Endothelial cell of umbilical vein (primary cell): ENCODE measurements around the gene FOSL2. TPM values are rescaled to one million over a fixed set of nuclear protein-coding genes. Genes with fewer than 3 reads are reported as not detected.

Experiments
- BruUV-seq: library from RNA; stranded (reverse); fragments of 400-500 nt; replicated peaks from 2 replicates; lab custom pipeline; 2021; lab: Mats Ljungman, UMichigan
- CTCF ChIA-PET: fragments of 300-600, 350-600 bp; sonication (Branson Sonifier 250); formaldehyde crosslinking; loops from one replicate; lab custom pipeline; 2021; ENCODE audit warnings: antibody characterized with exemption, inconsistent platforms; lab: Charles Lee
- POLR2A ChIA-PET: fragments of 300-600, 350-600 bp; sonication (Branson Sonifier 250); formaldehyde crosslinking; loops from one replicate; lab custom pipeline; 2021; ENCODE audit warnings: antibody characterized with exemption, inconsistent platforms; lab: Charles Lee
- DNase-seq: peaks from one replicate; pipeline ENCODE4 v3.0.0-alpha.2; 2011; ENCODE audit warnings: low read depth, low spot score
- FAIRE-seq: peaks from 2 replicates; lab custom pipeline; 2011; peaks lifted over from hg19 to GRCh38; lab: Jason Lieb, UNC
- H2AFZ ChIP-seq: 2 replicates; pipeline ENCODE4 v1.6.0; 2012; ENCODE audit warnings: low read depth, low read length, control low read depth, inconsistent platforms
- H3K27ac ChIP-seq: 2 replicates; pipeline ENCODE4 v1.5.1; 2011; ENCODE audit warnings: low read depth, mild to moderate bottlenecking, control low read depth, low read length, moderate library complexity; ENCODE audit not compliant: insufficient read depth
- H3K27me3 ChIP-seq, 2 experiments: 2 replicates each; pipeline versions ENCODE4 v1.6.0 to v1.6.1; 2011; ENCODE audit warnings: low read length in 2 of 2, mixed read lengths in 1 of 2; ENCODE audit not compliant: control insufficient read depth in 2 of 2, insufficient read depth in 2 of 2
- H3K36me3 ChIP-seq, 2 experiments: 2 replicates in 1 of 2; 3 replicates in 1 of 2; pipeline ENCODE4 v1.5.1; 2011; ENCODE audit warnings: low read length in 2 of 2, mild to moderate bottlenecking in 1 of 2, moderate library complexity in 1 of 2; ENCODE audit not compliant: control insufficient read depth in 2 of 2, insufficient read depth in 2 of 2; ENCODE audit errors: extremely low read depth in 1 of 2
- H3K4me1 ChIP-seq: 3 replicates; pipeline ENCODE4 v1.5.1; 2011; ENCODE audit warnings: mild to moderate bottlenecking, low read length; ENCODE audit not compliant: control insufficient read depth, insufficient read depth; ENCODE audit errors: extremely low read depth
- H3K4me2 ChIP-seq: 2 replicates; pipeline ENCODE4 v1.6.1; 2011; ENCODE audit warnings: low read length, control low read depth, mixed read lengths; ENCODE audit not compliant: insufficient read depth
- H3K4me3 ChIP-seq, 3 experiments: fragments of 200-600 bp in 1 of 3; sonication (generic), shearing (Covaris generic) in 1 of 3; replicated peaks in 1 of 3; 2 replicates each; pipeline ENCODE4 v1.5.1; 2011 to 2016; ENCODE audit warnings: control low read depth in 3 of 3, low read length in 3 of 3, mild to moderate bottlenecking in 2 of 3, inconsistent platforms in 1 of 3, low read depth in 1 of 3, moderate library complexity in 1 of 3; ENCODE audit not compliant: insufficient read depth in 1 of 3
- H3K79me2 ChIP-seq: 2 replicates; pipeline ENCODE4 v1.6.0; 2012; ENCODE audit warnings: low read length, inconsistent platforms; ENCODE audit not compliant: control insufficient read depth, insufficient read depth
- H3K9ac ChIP-seq: replicated peaks from 2 replicates; pipeline ENCODE3; 2011; ENCODE audit warnings: low read length, control low read depth; ENCODE audit not compliant: insufficient read depth; ENCODE audit errors: extremely low read depth
- H3K9me1 ChIP-seq: replicated peaks from 3 replicates; pipeline ENCODE4 v1.6.0; 2011; ENCODE audit warnings: mild to moderate bottlenecking, low read length; ENCODE audit not compliant: control insufficient read depth, insufficient read depth; ENCODE audit errors: extremely low read depth
- H3K9me3 ChIP-seq: replicated peaks from 2 replicates; pipeline ENCODE4 v1.5.1; 2012; ENCODE audit warnings: low read length, inconsistent platforms; ENCODE audit not compliant: control insufficient read depth, insufficient read depth
- H4K20me1 ChIP-seq: replicated peaks from 2 replicates; pipeline ENCODE3; 2011; ENCODE audit warnings: mild to moderate bottlenecking, low read length; ENCODE audit not compliant: control insufficient read depth, insufficient read depth; ENCODE audit errors: extremely low read depth
- EZH2 ChIP-seq: IDR thresholded peaks from 2 replicates; pipeline ENCODE4 v1.6.1; 2012; ENCODE audit warnings: borderline replicate concordance, low read depth, mild to moderate bottlenecking, moderate library complexity, low read length, inconsistent platforms; ENCODE audit not compliant: severe bottlenecking
- FOS ChIP-seq: IDR thresholded peaks from 2 replicates; pipeline ENCODE4 v1.6.1; 2011; ENCODE audit warnings: mild to moderate bottlenecking, low read length, moderate library complexity, borderline replicate concordance; ENCODE audit not compliant: insufficient read depth
- GATA2 ChIP-seq: IDR thresholded peaks from 2 replicates; pipeline ENCODE4 v1.7.0; 2011; ENCODE audit warnings: low read depth, mild to moderate bottlenecking, moderate library complexity, mixed read lengths, low read length; ENCODE audit not compliant: insufficient read length, insufficient read depth
- JUN ChIP-seq: IDR thresholded peaks from 2 replicates; pipeline ENCODE4 v1.6.1; 2011; ENCODE audit warnings: borderline replicate concordance, low read depth; ENCODE audit not compliant: insufficient read length, insufficient read depth
- MAX ChIP-seq: IDR thresholded peaks from 2 replicates; pipeline ENCODE4 v1.6.1; 2011; ENCODE audit not compliant: insufficient read depth, insufficient read length
- MYC ChIP-seq: IDR thresholded peaks from one replicate; pipeline ENCODE4 v1.6.1; 2011; ENCODE audit warnings: mild to moderate bottlenecking, low read depth, low read length
- POLR2A ChIP-seq: IDR thresholded peaks from 2 replicates; pipeline ENCODE4 v1.6.1; 2012; ENCODE audit warnings: low read depth, mild to moderate bottlenecking, control low read depth, low read length
- POLR2AphosphoS5 ChIP-seq: IDR thresholded peaks from 2 replicates; pipeline ENCODE4 v1.6.1; 2012; ENCODE audit warnings: low read depth, mild to moderate bottlenecking, control low read depth, low read length, moderate library complexity; ENCODE audit not compliant: insufficient read depth
- dilution Hi-C: fragments of 300-500 bp; cut with MboI; formaldehyde crosslinking; loops from one replicate; pipeline ENCODE4 v1.15.0; 2019; ENCODE audit warnings: low sequenced_read_pairs; ENCODE audit not compliant: extremely low pct_ligation_motif_present
- intact Hi-C: fragments of 100-400 bp; cut with micrococcal nuclease; formaldehyde crosslinking; loops from one replicate; pipeline ENCODE4 v1.10.0; 2022
- polyA plus RNA-seq, 4 experiments: library from polyadenylated mRNA; depleted of rRNA in 3 of 4; stranded (reverse) in 3 of 4; unstranded in 1 of 4; fragments of >200 nt; gene quantifications; 2 replicates each; pipeline versions ENCODE4 v1.2.1 to v1.2.3, GENCODE V29; 2011 to 2012; ENCODE audit warnings: missing spikeins in 1 of 4
- total RNA-seq: library from RNA; stranded (reverse); gene quantifications from 2 replicates; pipeline ENCODE4 v1.2.3, GENCODE V29; 2021
- TF ChIP-seq, protein P1 (sequence below), 2 donors: IDR thresholded peaks; 1 replicate in 1 of 2; 2 replicates in 1 of 2; pipeline ENCODE4 v1.5.1; 2011; ENCODE audit warnings: low read length in 2 of 2, mild to moderate bottlenecking in 2 of 2, moderate library complexity in 2 of 2, control low read depth in 1 of 2, inconsistent platforms in 1 of 2, low read depth in 1 of 2; ENCODE audit not compliant: insufficient read depth in 1 of 2; ENCODE audit errors: extremely low read depth in 1 of 2

Gene FOSL2
- total and polyA plus RNA-seq, 2 donors (not counting 3 experiments of a cell fraction or from before 2014, with no cell fraction given) = 43.9 to 85.3 TPM

GRCh38 chr2:28463211-28463816 is 70.7 kb downstream of the FOSL2 start:
- BruUV-seq = no TSS peak
- no peaks in the 10 kb centered on the region for H3K9me3 ChIP-seq
- no peak overlapping the region for H3K27ac ChIP-seq
- no peaks in the 10 kb centered on the region for H3K4me1 ChIP-seq
- ChIA-PET POLR2A (no interaction called here), CTCF (interaction anchor here (1.5 to 1.8 kb wide), 2 partner anchors 9 to 11 kb away, joined by 4 to 5 read pairs; no protein-coding TSS in a partner anchor)
- no peak for FAIRE-seq
- no peak overlapping the region for H3K9ac ChIP-seq
- H3K4me3 ChIP-seq = no peak overlapping the region
- H4K20me1 ChIP-seq = no peaks in the 10 kb centered on the region
- H3K27me3 ChIP-seq = peaks cover 7 to 11% of the 10 kb centered on the region in 2 experiments
- no peaks in the 10 kb centered on the region for H3K79me2 ChIP-seq
- dilution Hi-C loops = no loop called here
- no peak for DNase-seq
- TF ChIP-seq, protein P1, sequence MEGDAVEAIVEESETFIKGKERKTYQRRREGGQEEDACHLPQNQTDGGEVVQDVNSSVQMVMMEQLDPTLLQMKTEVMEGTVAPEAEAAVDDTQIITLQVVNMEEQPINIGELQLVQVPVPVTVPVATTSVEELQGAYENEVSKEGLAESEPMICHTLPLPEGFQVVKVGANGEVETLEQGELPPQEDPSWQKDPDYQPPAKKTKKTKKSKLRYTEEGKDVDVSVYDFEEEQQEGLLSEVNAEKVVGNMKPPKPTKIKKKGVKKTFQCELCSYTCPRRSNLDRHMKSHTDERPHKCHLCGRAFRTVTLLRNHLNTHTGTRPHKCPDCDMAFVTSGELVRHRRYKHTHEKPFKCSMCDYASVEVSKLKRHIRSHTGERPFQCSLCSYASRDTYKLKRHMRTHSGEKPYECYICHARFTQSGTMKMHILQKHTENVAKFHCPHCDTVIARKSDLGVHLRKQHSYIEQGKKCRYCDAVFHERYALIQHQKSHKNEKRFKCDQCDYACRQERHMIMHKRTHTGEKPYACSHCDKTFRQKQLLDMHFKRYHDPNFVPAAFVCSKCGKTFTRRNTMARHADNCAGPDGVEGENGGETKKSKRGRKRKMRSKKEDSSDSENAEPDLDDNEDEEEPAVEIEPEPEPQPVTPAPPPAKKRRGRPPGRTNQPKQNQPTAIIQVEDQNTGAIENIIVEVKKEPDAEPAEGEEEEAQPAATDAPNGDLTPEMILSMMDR (IDR thresholded peaks at IDR 0.05; ENCODE audit: extremely low read depth in 1 of 2, insufficient read depth in 1 of 2, low read depth in 1 of 2, low read length in 2 of 2) = no peak
- no peak for TF ChIP-seq POLR2AphosphoS5
- TF ChIP-seq FOS = no peak
- TF ChIP-seq POLR2A = no peak
- no peak for TF ChIP-seq MYC
- no peak for TF ChIP-seq JUN
- no peak for TF ChIP-seq EZH2
- TF ChIP-seq GATA2 = no peak
- no peak for TF ChIP-seq MAX
- no peaks in the 10 kb centered on the region for H3K36me3 ChIP-seq
- no peaks in the 10 kb centered on the region for H3K9me1 ChIP-seq
- H3K4me2 ChIP-seq = no peak overlapping the region
- no peak overlapping the region for H2AFZ ChIP-seq
- intact Hi-C loops = no loop called here
